Measurements from ENCODE around the gene PLPP6. TPM values are rescaled to one million over a fixed set of nuclear protein-coding genes. Genes with fewer than 3 reads are reported as not detected.

PLPP6 gene
- total and polyA plus RNA-seq, 2 donors (not counting 1 experiment from before 2014, with no cell fraction given), result 6.3 to 14.3 TPM

GRCh38 chr9:4689687-4690104 is 27.6 kb downstream of the PLPP6 start:
- Histone ChIP-seq H4K20me1 (ENCODE audit: control insufficient read depth, insufficient read depth, low read length, poor library complexity, severe bottlenecking) (peaks cover 8% of the 10 kb centered on the region), H3K4me2 (replicated peaks; ENCODE audit: low read depth, low read length, poor library complexity, severe bottlenecking) (no peak overlapping the region), H3K27me3 (replicated peaks in 1 of 4; ENCODE audit: control extremely low read depth in 1 of 4, control insufficient read depth in 3 of 4, insufficient read depth in 4 of 4, low read length in 3 of 4) (no peaks in the 10 kb centered on the region), H3K9me3 (ENCODE audit: control extremely low read depth in 1 of 3, control insufficient read depth in 2 of 3, insufficient read depth in 1 of 3, low read length in 2 of 3) (no peaks in the 10 kb centered on the region), H3K4me3 (ENCODE audit: control extremely low read depth in 1 of 5, extremely low read depth in 1 of 5, insufficient read depth in 1 of 5, low read depth in 2 of 5, low read length in 4 of 5) (no peak overlapping the region), H3K4me1 (ENCODE audit: control insufficient read depth in 2 of 2, insufficient read depth in 2 of 2, low read length in 2 of 2) (no peaks in the 10 kb centered on the region), H3K79me2 (ENCODE audit: control insufficient read depth, insufficient read depth, low read length) (peaks cover 22% of the 10 kb centered on the region), H2AFZ (ENCODE audit: insufficient read depth, low read depth, low read length, poor library complexity, severe bottlenecking) (no peak overlapping the region), H3K9ac (ENCODE audit: low read length) (no peak overlapping the region), H3K36me3 (replicated peaks in 1 of 2; ENCODE audit: control extremely low read depth in 1 of 2, control insufficient read depth in 1 of 2, extremely low read depth in 1 of 2, insufficient read depth in 2 of 2, low read length in 1 of 2) (peaks cover 6 to 39% of the 10 kb centered on the region in 2 experiments), H3K27ac (ENCODE audit: low read length in 2 of 2) (no peak overlapping the region)
- peaks cover 15% of the 10 kb centered on the region for H3K4me1 Mint-ChIP-seq
- H3K27me3 Mint-ChIP-seq, result no peaks in the 10 kb centered on the region
- ATAC-seq (ENCODE audit: low read depth) (no peak), DNase-seq (no peak)
- ChIA-PET POLR2A (no interaction called here), CTCF (interaction anchor here (0.6 kb wide), 1 partner anchor 1300 kb away, joined by 6 read pairs; no protein-coding TSS in a partner anchor)
- no peak overlapping the region for H3K4me3 Mint-ChIP-seq
- WGBS (ENCODE audit: insufficient coverage), result no CpG with 5 or more reads among the region's 1 CpG
- no peaks in the 10 kb centered on the region for H3K9me3 Mint-ChIP-seq (ENCODE audit: insufficient read depth)
- TF ChIP-seq EZH2 (IDR thresholded peaks at IDR 0.05; ENCODE audit: borderline replicate concordance, insufficient read depth, low read depth, low read length, poor library complexity, severe bottlenecking) (no peak), CTCF (IDR thresholded peaks at IDR 0.05) (no peak)
- intact Hi-C loops (cut with micrococcal nuclease), result no loop called here
- no peak overlapping the region for H3K27ac Mint-ChIP-seq

GRCh38 chr9:4690144-4690543 is 28.1 kb downstream of the PLPP6 start:
- H3K36me3 ChIP-seq (replicated peaks in 1 of 2; ENCODE audit: control extremely low read depth in 1 of 2, control insufficient read depth in 1 of 2, extremely low read depth in 1 of 2, insufficient read depth in 2 of 2, low read length in 1 of 2), result peaks cover 8 to 35% of the 10 kb centered on the region in 2 experiments
- no peak for ATAC-seq (ENCODE audit: low read depth)

More at GRCh38 chr9:4690144-4690543, 28.1 kb downstream of the PLPP6 start:
- Mint-ChIP-seq H3K27me3 (no peaks in the 10 kb centered on the region), H3K4me1 (peaks cover 15% of the 10 kb centered on the region), H3K4me3 (no peak overlapping the region), H3K27ac (no peak overlapping the region), H3K9me3 (ENCODE audit: insufficient read depth) (no peaks in the 10 kb centered on the region)
- TF ChIP-seq EZH2 (IDR thresholded peaks at IDR 0.05; ENCODE audit: borderline replicate concordance, insufficient read depth, low read depth, low read length, poor library complexity, severe bottlenecking) (no peak), CTCF (IDR thresholded peaks at IDR 0.05) (no peak)
- H3K4me2 ChIP-seq (replicated peaks; ENCODE audit: low read depth, low read length, poor library complexity, severe bottlenecking), result no peak overlapping the region
- peaks cover 8% of the 10 kb centered on the region for H4K20me1 ChIP-seq (ENCODE audit: control insufficient read depth, insufficient read depth, low read length, poor library complexity, severe bottlenecking)
- H2AFZ ChIP-seq (ENCODE audit: insufficient read depth, low read depth, low read length, poor library complexity, severe bottlenecking), result no peak overlapping the region
- DNase-seq, result no peak
- WGBS (ENCODE audit: insufficient coverage), result 50% methylated on average over 1 of the region's 4 CpGs
- ChIA-PET CTCF (no interaction called here), POLR2A (no interaction called here)
- intact Hi-C loops (cut with micrococcal nuclease), result no loop called here
- peaks cover 27% of the 10 kb centered on the region for H3K79me2 ChIP-seq (ENCODE audit: control insufficient read depth, insufficient read depth, low read length)
- H3K9ac ChIP-seq (ENCODE audit: low read length), result no peak overlapping the region
- no peaks in the 10 kb centered on the region for H3K27me3 ChIP-seq (replicated peaks in 1 of 4; ENCODE audit: control extremely low read depth in 1 of 4, control insufficient read depth in 3 of 4, insufficient read depth in 4 of 4, low read length in 3 of 4)
- no peak overlapping the region for H3K4me3 ChIP-seq (ENCODE audit: control extremely low read depth in 1 of 5, extremely low read depth in 1 of 5, insufficient read depth in 1 of 5, low read depth in 2 of 5, low read length in 4 of 5)
- no peaks in the 10 kb centered on the region for H3K9me3 ChIP-seq (ENCODE audit: control extremely low read depth in 1 of 3, control insufficient read depth in 2 of 3, insufficient read depth in 1 of 3, low read length in 2 of 3)
- H3K27ac ChIP-seq (ENCODE audit: low read length in 2 of 2), result no peak overlapping the region
- H3K4me1 ChIP-seq (ENCODE audit: control insufficient read depth in 2 of 2, insufficient read depth in 2 of 2, low read length in 2 of 2), result no peaks in the 10 kb centered on the region

Measured in B cell (primary cell).